B cell (primary cell): ENCODE data around the gene ABHD2. TPM values are rescaled to one million over a fixed set of nuclear protein-coding genes. Genes with fewer than 3 reads are reported as not detected.

Experiments
- ATAC-seq: fragments of 200-7000 bp; cut with Tn5 transposase; one replicate; pipeline ENCODE4 v1.10.0; 2021; ENCODE audit warnings: low read depth, mild to moderate bottlenecking, moderate number of reproducible peaks, moderate library complexity
- CTCF ChIA-PET: fragments of 350-600 bp; sonication (Branson Sonifier 250); formaldehyde crosslinking; loops from one replicate; lab custom pipeline; 2021; ENCODE audit warnings: antibody characterized with exemption, inconsistent platforms; lab: Charles Lee
- POLR2A ChIA-PET: fragments of 350-600 bp; sonication (Branson Sonifier 250); formaldehyde crosslinking; loops from one replicate; lab custom pipeline; 2021; ENCODE audit warnings: antibody characterized with exemption; lab: Charles Lee
- DNase-seq: peaks from one replicate; pipeline ENCODE4 v3.0.0; 2013
- H2AFZ ChIP-seq: 2 replicates; pipeline ENCODE4 v1.6.1; 2012; ENCODE audit warnings: mild to moderate bottlenecking, low read depth, low read length; ENCODE audit not compliant: insufficient read depth, poor library complexity, severe bottlenecking
- H3K27ac ChIP-seq, 2 donors: 1 replicate in 1 of 2; 2 replicates in 1 of 2; pipeline ENCODE4 v1.5.1; 2012 to 2013; ENCODE audit warnings: low read length in 2 of 2, mild to moderate bottlenecking in 2 of 2, moderate library complexity in 1 of 2
- H3K27me3 ChIP-seq, 4 experiments: fragments of 200-600 bp in 1 of 4; sonication (generic) in 1 of 4; replicated peaks in 1 of 4; 1 replicate in 2 of 4; 2 replicates in 2 of 4; pipeline versions ENCODE4 v1.6.1 to v1.7.0; 2013 to 2016; ENCODE audit warnings: low read length in 3 of 4, mild to moderate bottlenecking in 2 of 4, mixed read lengths in 1 of 4, moderate library complexity in 1 of 4; ENCODE audit not compliant: insufficient read depth in 4 of 4, control insufficient read depth in 3 of 4; ENCODE audit errors: control extremely low read depth in 1 of 4
- H3K36me3 ChIP-seq, 2 experiments: replicated peaks in 1 of 2; 1 replicate in 1 of 2; 2 replicates in 1 of 2; pipeline versions ENCODE4 v1.6.1 to v1.7.1; 2013; ENCODE audit warnings: low read length in 1 of 2; ENCODE audit not compliant: insufficient read depth in 2 of 2, control insufficient read depth in 1 of 2; ENCODE audit errors: control extremely low read depth in 1 of 2, extremely low read depth in 1 of 2
- H3K4me1 ChIP-seq, 2 donors: fragments of 200-600 bp in 1 of 2; sonication (generic) in 1 of 2; 1 replicate in 1 of 2; 2 replicates in 1 of 2; pipeline versions ENCODE4 v1.5.1 to v1.6.1; 2013 to 2017; ENCODE audit warnings: low read length in 2 of 2; ENCODE audit not compliant: control insufficient read depth in 2 of 2, insufficient read depth in 2 of 2
- H3K4me2 ChIP-seq: replicated peaks from 2 replicates; pipeline ENCODE3; 2012; ENCODE audit warnings: mild to moderate bottlenecking, low read depth, low read length; ENCODE audit not compliant: poor library complexity, severe bottlenecking
- H3K4me3 ChIP-seq, 5 experiments: fragments of 200-600 bp in 1 of 5; sonication (generic) in 1 of 5; 1 replicate in 3 of 5; 2 replicates in 2 of 5; pipeline versions ENCODE4 v1.5.1 to v1.7.0; 2011 to 2016; ENCODE audit warnings: low read length in 4 of 5, mild to moderate bottlenecking in 4 of 5, low read depth in 2 of 5, control low read depth in 1 of 5, moderate library complexity in 1 of 5; ENCODE audit not compliant: insufficient read depth in 1 of 5; ENCODE audit errors: control extremely low read depth in 1 of 5, extremely low read depth in 1 of 5
- H3K79me2 ChIP-seq: fragments of 200-600 bp; sonication (generic); one replicate; pipeline ENCODE4 v1.6.0; 2016; ENCODE audit warnings: low read length; ENCODE audit not compliant: control insufficient read depth, insufficient read depth
- H3K9ac ChIP-seq: fragments of 200-600 bp; sonication (generic); 2 replicates; pipeline ENCODE4 v1.6.1; 2017; ENCODE audit warnings: mild to moderate bottlenecking, low read length, moderate library complexity
- H3K9me3 ChIP-seq, 3 donors: one replicate each; pipeline versions ENCODE4 v1.6.1 to v1.7.1; 2013; ENCODE audit warnings: low read length in 2 of 3; ENCODE audit not compliant: control insufficient read depth in 2 of 3, insufficient read depth in 1 of 3; ENCODE audit errors: control extremely low read depth in 1 of 3
- H4K20me1 ChIP-seq: 2 replicates; pipeline ENCODE4 v1.6.0; 2012; ENCODE audit warnings: mild to moderate bottlenecking, low read length; ENCODE audit not compliant: insufficient read depth, control insufficient read depth, poor library complexity, severe bottlenecking
- H3K27ac Mint-ChIP-seq: one replicate; pipeline ENCODE4 v1.8.0; 2021; ENCODE audit warnings: mixed read lengths
- H3K27me3 Mint-ChIP-seq: one replicate; pipeline ENCODE4 v1.8.0; 2021; ENCODE audit warnings: mixed read lengths
- H3K4me1 Mint-ChIP-seq: one replicate; pipeline ENCODE4 v1.8.0; 2021; ENCODE audit warnings: mixed read lengths
- H3K4me3 Mint-ChIP-seq: one replicate; pipeline ENCODE4 v1.8.0; 2021; ENCODE audit warnings: mixed read lengths
- H3K9me3 Mint-ChIP-seq: one replicate; pipeline ENCODE4 v1.8.0; 2022; ENCODE audit warnings: mixed read lengths; ENCODE audit not compliant: insufficient read depth
- CTCF ChIP-seq: fragments of 200-600 bp; IDR thresholded peaks from one replicate; pipeline ENCODE4 v1.8.0; 2022; ENCODE audit warnings: antibody characterized with exemption, mild to moderate bottlenecking
- EZH2 ChIP-seq: IDR thresholded peaks from 2 replicates; pipeline ENCODE4 v1.6.1; 2012; ENCODE audit warnings: borderline replicate concordance, low read depth, mild to moderate bottlenecking, moderate library complexity, low read length; ENCODE audit not compliant: insufficient read depth, poor library complexity, severe bottlenecking
- WGBS: methylation state at CpG from one replicate; pipeline ENCODE4 v1.1.5; 2013; ENCODE audit warnings: missing lambda C conversion rate; ENCODE audit not compliant: insufficient coverage; 5-methylcytosine and 5-hydroxymethylcytosine counted together
- intact Hi-C: fragments of 100-400 bp; cut with micrococcal nuclease; formaldehyde crosslinking; loops from one replicate; pipeline ENCODE4 v1.10.0; 2022
- polyA plus RNA-seq: library from polyadenylated mRNA; depleted of rRNA; stranded (reverse); fragments of >200 nt; gene quantifications from 2 replicates; pipeline ENCODE4 v1.2.3, GENCODE V29; 2012
- total RNA-seq, 2 donors: library from RNA; stranded (reverse); fragments of 120-200 nt in 1 of 2; gene quantifications; 1 replicate in 1 of 2; 2 replicates in 1 of 2; pipeline versions ENCODE4 v1.2.3 to v1.2.4, GENCODE V29; 2013 to 2022

Gene ABHD2
- total and polyA plus RNA-seq, 2 donors (not counting 1 experiment from before 2014, with no cell fraction given): 7.1 to 45.8 TPM

- H3K36me3 ChIP-seq: no peaks in the 10 kb centered on the region
- H3K9ac ChIP-seq: no peak overlapping the region
- no peaks in the 10 kb centered on the region for H3K79me2 ChIP-seq
- no peaks in the 10 kb centered on the region for H3K9me3 Mint-ChIP-seq
- no peak for TF ChIP-seq EZH2
- TF ChIP-seq CTCF: no peak
- ChIA-PET POLR2A (no interaction called here), CTCF (interaction anchor here (1.0 kb wide), 1 partner anchor 133 kb away, joined by 3 read pairs; no protein-coding TSS in a partner anchor)
- no peaks in the 10 kb centered on the region for H3K4me1 Mint-ChIP-seq
- H3K4me3 Mint-ChIP-seq: no peak overlapping the region
- H3K4me3 ChIP-seq: no peak overlapping the region
- no peak overlapping the region for H2AFZ ChIP-seq
- no peak overlapping the region for H3K27ac ChIP-seq
- ATAC-seq (no peak), DNase-seq (no peak)
- H3K4me1 ChIP-seq: no peaks in the 10 kb centered on the region
- H3K4me2 ChIP-seq: no peak overlapping the region
- no peak overlapping the region for H3K27ac Mint-ChIP-seq
- intact Hi-C loops: no loop called here
- H4K20me1 ChIP-seq: no peaks in the 10 kb centered on the region
- peaks cover 21% of the 10 kb centered on the region for H3K27me3 Mint-ChIP-seq
- no peaks in the 10 kb centered on the region for H3K9me3 ChIP-seq
- WGBS: 93% methylated on average over 11 of the region's 14 CpGs
- no peaks in the 10 kb centered on the region for H3K27me3 ChIP-seq
Observed at GRCh38 chr15:89226359-89227221, 138.3 kb downstream of the ABHD2 start.

GRCh38 chr15:89227425-89227824 lies 139.2 kb downstream of the ABHD2 start:
- no peaks in the 10 kb centered on the region for H3K4me1 Mint-ChIP-seq
- CTCF ChIA-PET: interaction anchor here (0.5 kb wide), 1 partner anchor 758 kb away, joined by 3 read pairs; no protein-coding TSS in a partner anchor
- POLR2A ChIA-PET: no interaction called here

More at GRCh38 chr15:89227425-89227824, 139.2 kb downstream of the ABHD2 start:
- no peak overlapping the region for H2AFZ ChIP-seq
- no peaks in the 10 kb centered on the region for H3K27me3 ChIP-seq
- no peaks in the 10 kb centered on the region for H3K9me3 ChIP-seq
- no peaks in the 10 kb centered on the region for H4K20me1 ChIP-seq
- no peak overlapping the region for H3K27ac Mint-ChIP-seq
- no peaks in the 10 kb centered on the region for H3K36me3 ChIP-seq
- H3K4me3 ChIP-seq: no peak overlapping the region
- H3K27ac ChIP-seq: no peak overlapping the region
- no peaks in the 10 kb centered on the region for H3K4me1 ChIP-seq
- intact Hi-C loops: no loop called here
- H3K9ac ChIP-seq: no peak overlapping the region
- H3K4me2 ChIP-seq: no peak overlapping the region
- no peaks in the 10 kb centered on the region for H3K79me2 ChIP-seq
- no peak overlapping the region for H3K4me3 Mint-ChIP-seq
- 92% methylated on average over 5 of the region's 7 CpGs for WGBS
- TF ChIP-seq CTCF (no peak), EZH2 (no peak)
- no peak for DNase-seq
- peaks cover 24% of the 10 kb centered on the region for H3K27me3 Mint-ChIP-seq
- H3K9me3 Mint-ChIP-seq: no peaks in the 10 kb centered on the region
- ATAC-seq: no peak
